DOHH2 (cell line): ENCODE results near the gene RPL29.

Experiments
- H3F3A ChIP-seq: fragments of 200-600 bp; sonication (generic), shearing (Covaris generic); 2 replicates; pipeline ENCODE4 v1.6.0; 2016; ENCODE audit warnings: antibody characterized with exemption, mild to moderate bottlenecking; ENCODE audit not compliant: control insufficient read depth, insufficient read depth
- H3K27ac ChIP-seq: fragments of 200-600 bp; sonication (generic); 2 replicates; pipeline ENCODE4 v1.5.1; 2014; ENCODE audit warnings: low read depth, mild to moderate bottlenecking, low read length, moderate library complexity
- H3K27me3 ChIP-seq: fragments of 200-600 bp; sonication (generic); 2 replicates; pipeline ENCODE4 v1.6.1; 2014; ENCODE audit warnings: mild to moderate bottlenecking, low read length, mixed read lengths; ENCODE audit not compliant: control insufficient read depth
- H3K36me3 ChIP-seq: fragments of 200-600 bp; sonication (generic); 2 replicates; pipeline ENCODE4 v1.6.1; 2014; ENCODE audit warnings: mild to moderate bottlenecking, low read length, moderate library complexity, mixed read lengths; ENCODE audit not compliant: control insufficient read depth
- H3K4me1 ChIP-seq: fragments of 200-600 bp; sonication (generic); 2 replicates; pipeline ENCODE4 v1.6.1; 2014; ENCODE audit warnings: mild to moderate bottlenecking, low read length, mixed read lengths; ENCODE audit not compliant: control insufficient read depth
- H3K4me2 ChIP-seq: fragments of 200-600 bp; sonication (generic); 2 replicates; pipeline ENCODE4 v1.6.0; 2014; ENCODE audit warnings: mild to moderate bottlenecking, low read length, moderate library complexity
- H3K4me3 ChIP-seq: fragments of 200-600 bp; sonication (generic); 2 replicates; pipeline ENCODE4 v1.5.1; 2014; ENCODE audit warnings: mild to moderate bottlenecking, low read length, mixed read lengths
- H3K79me2 ChIP-seq: fragments of 200-600 bp; sonication (generic); 2 replicates; pipeline ENCODE4 v1.6.1; 2014; ENCODE audit warnings: mild to moderate bottlenecking, low read length, mixed read lengths; ENCODE audit not compliant: control insufficient read depth
- H3K9me2 ChIP-seq: fragments of 200-600 bp; sonication (generic); replicated peaks from 2 replicates; pipeline ENCODE4 v1.6.1; 2014; ENCODE audit warnings: mild to moderate bottlenecking, low read length, mixed read lengths; ENCODE audit not compliant: control insufficient read depth
- H3K9me3 ChIP-seq: fragments of 200-600 bp; sonication (generic); 2 replicates; pipeline ENCODE4 v1.6.1; 2014; ENCODE audit warnings: antibody characterized with exemption, low read length, mixed read lengths; ENCODE audit not compliant: control insufficient read depth, insufficient read depth
- H4K20me1 ChIP-seq: fragments of 200-600 bp; sonication (generic); 2 replicates; pipeline ENCODE4 v1.6.0; 2014; ENCODE audit warnings: low read depth, mild to moderate bottlenecking, antibody characterized with exemption, low read length, moderate library complexity; ENCODE audit not compliant: control insufficient read depth, insufficient read depth
- EZH2phosphoT487 ChIP-seq: fragments of 200-600 bp; sonication (generic); IDR thresholded peaks from 2 replicates; pipeline ENCODE4 v1.6.1; 2017; ENCODE audit warnings: borderline replicate concordance, mild to moderate bottlenecking, antibody characterized with exemption, low read length, moderate library complexity, mixed read lengths
- TF ChIP-seq, protein P1 (sequence below): fragments of 200-600 bp; sonication (generic); IDR thresholded peaks from one replicate; pipeline ENCODE4 v1.5.1; 2014; ENCODE audit warnings: antibody characterized with exemption, mild to moderate bottlenecking, low read depth, low read length; ENCODE audit not compliant: poor library complexity, severe bottlenecking

The RPL29 gene

DNA sequence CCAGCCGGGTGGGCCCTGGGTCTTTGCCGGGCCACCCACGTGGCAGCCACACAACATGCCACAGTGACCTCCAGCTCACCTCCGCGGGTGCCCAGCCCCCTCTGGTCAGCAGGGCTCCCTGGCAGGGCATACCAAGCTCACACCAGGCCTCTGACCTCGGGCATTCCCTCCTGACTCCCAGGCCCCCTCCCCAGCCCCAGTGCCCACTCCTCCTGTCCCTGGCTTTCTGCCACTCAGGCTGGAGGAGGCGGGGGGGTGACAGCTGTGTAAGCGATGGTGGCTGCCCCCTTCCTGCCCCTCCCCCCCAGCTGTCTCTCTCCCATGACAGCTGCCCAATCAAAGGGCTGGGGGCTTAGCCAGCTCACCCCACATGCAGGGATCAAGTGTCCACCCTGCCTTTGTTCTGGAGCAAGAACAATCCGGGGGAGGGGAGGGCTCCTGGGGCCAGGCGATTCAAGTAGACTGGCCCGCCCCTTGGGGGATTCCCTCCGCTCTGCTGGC is 31.7 kb downstream of the RPL29 start:
- Histone ChIP-seq H3K27me3 (peaks cover 38% of the 10 kb centered on the region), H3K4me1 (peaks cover 15% of the 10 kb centered on the region), H3K27ac (no peak overlapping the region), H3F3A (0 out of 2 replicates have a peak, but pooled peaks cover 5% of the 10 kb centered on the region), H3K79me2 (no peaks in the 10 kb centered on the region), H3K4me2 (no peak overlapping the region), H3K9me3 (no peaks in the 10 kb centered on the region), H4K20me1 (no peaks in the 10 kb centered on the region; the same call in 1 of the 2 replicates), H3K9me2 (no peaks in the 10 kb centered on the region), H3K36me3 (no peaks in the 10 kb centered on the region), H3K4me3 (no peak overlapping the region)
- TF ChIP-seq, protein P1, sequence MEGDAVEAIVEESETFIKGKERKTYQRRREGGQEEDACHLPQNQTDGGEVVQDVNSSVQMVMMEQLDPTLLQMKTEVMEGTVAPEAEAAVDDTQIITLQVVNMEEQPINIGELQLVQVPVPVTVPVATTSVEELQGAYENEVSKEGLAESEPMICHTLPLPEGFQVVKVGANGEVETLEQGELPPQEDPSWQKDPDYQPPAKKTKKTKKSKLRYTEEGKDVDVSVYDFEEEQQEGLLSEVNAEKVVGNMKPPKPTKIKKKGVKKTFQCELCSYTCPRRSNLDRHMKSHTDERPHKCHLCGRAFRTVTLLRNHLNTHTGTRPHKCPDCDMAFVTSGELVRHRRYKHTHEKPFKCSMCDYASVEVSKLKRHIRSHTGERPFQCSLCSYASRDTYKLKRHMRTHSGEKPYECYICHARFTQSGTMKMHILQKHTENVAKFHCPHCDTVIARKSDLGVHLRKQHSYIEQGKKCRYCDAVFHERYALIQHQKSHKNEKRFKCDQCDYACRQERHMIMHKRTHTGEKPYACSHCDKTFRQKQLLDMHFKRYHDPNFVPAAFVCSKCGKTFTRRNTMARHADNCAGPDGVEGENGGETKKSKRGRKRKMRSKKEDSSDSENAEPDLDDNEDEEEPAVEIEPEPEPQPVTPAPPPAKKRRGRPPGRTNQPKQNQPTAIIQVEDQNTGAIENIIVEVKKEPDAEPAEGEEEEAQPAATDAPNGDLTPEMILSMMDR: no peak
- TF ChIP-seq EZH2phosphoT487: no peak

DNA sequence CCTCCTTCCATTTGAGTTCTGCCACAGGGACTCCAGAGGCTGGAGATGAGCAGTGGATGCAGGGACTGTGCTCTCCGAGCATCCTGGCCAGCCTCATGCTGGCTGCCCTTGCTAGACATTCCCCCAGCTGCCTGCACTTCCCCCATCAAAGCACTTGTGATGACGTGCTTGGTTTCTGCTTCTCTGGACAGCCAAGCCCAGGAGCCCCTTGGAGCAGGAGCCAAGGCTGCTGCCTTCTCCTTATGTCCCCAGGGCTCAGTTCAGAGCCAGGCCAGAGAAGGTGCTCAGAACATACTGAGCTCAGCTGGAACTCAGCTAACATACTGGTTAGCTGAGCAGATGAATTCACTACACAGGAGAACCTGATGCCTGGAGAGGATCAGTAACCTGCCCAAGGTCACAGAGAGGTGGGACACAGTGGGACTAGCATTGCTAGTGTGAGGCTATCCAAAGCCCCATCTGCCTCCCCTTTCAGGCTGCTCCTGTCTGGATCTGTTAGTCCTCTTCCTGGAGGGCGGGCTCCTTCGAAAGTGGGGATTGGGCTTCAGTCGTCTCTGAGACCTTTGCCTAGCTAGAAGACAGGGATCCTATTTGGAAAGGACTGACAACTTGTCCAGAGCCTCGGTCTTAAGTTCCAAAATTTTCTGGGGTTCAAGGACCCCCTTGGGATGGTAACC is 32.7 kb downstream of the RPL29 start:
- Histone ChIP-seq H3K79me2 (no peaks in the 10 kb centered on the region), H3K4me2 (no peak overlapping the region), H3K27me3 (peaks cover 37% of the 10 kb centered on the region), H3K9me3 (no peaks in the 10 kb centered on the region), H3K9me2 (no peaks in the 10 kb centered on the region), H3K36me3 (no peaks in the 10 kb centered on the region), H3F3A (no peaks in the 10 kb centered on the region), H4K20me1 (no peaks in the 10 kb centered on the region), H3K4me1 (peaks cover 8% of the 10 kb centered on the region), H3K4me3 (no peak overlapping the region), H3K27ac (no peak overlapping the region)
- no peak for TF ChIP-seq EZH2phosphoT487
- TF ChIP-seq, protein P1: no peak

DNA sequence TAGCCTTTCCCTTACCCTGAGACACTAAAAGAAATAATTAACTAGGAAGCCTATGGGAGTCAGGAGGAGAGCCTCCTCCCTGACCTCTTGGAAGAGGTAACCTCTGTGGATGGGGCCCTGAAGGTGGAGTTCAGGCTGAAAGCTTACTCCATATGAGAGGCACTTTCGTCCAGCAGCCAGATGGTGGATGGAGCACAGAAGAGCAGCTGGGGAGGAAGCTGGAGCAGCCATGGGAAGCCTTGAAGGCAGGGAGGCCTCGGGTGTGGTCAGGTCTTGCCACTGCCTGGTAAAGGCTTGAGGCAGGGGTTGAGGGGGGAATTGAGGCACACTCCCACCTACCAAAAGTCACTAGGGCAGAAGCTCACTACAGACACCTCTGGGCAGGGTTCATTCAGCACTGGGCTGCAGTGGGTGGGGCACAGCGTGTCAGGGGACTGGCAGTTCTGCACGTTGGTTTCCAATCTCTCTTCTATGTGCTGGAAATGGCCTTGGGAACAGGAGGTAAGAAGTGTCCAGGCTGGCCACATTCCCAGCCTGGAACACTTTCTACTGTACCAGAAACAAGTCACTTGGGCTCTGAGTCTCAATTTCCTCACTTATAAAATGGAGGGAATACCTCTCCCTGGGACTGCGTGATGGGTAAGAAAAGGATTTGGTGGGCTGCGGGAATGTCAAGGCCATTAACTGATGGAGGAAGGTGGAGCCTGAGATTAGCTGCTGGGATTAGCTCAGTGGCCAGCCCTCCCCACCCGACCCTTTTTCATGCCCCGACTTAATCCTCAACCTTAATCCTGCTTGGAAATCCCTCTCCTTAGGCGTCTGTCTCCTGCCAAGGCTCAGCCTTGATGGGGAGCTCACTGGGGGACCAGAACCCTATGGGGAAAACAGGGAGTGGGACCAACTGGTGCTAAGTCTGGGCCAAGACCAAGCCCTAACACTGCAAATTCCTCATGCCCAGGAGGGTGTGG is 33.8 kb downstream of the RPL29 start:
- Histone ChIP-seq H3K36me3 (no peaks in the 10 kb centered on the region), H3K9me2 (no peaks in the 10 kb centered on the region), H3K9me3 (no peaks in the 10 kb centered on the region), H3K4me3 (no peak overlapping the region), H3K27ac (no peak overlapping the region), H4K20me1 (no peaks in the 10 kb centered on the region), H3F3A (no peaks in the 10 kb centered on the region), H3K27me3 (peaks cover 32% of the 10 kb centered on the region), H3K4me2 (no peak overlapping the region), H3K79me2 (no peaks in the 10 kb centered on the region), H3K4me1 (peaks cover 3% of the 10 kb centered on the region; the same call in 1 of the 2 replicates)
- no peak for TF ChIP-seq EZH2phosphoT487
- TF ChIP-seq, protein P1: no peak
